ENCODE data around the gene TREH.

- no peak for TF ChIP-seq TARDBP (IDR thresholded peaks at IDR 0.05)
- no peak for TF ChIP-seq CTBP1 (IDR thresholded peaks at IDR 0.05; ENCODE audit: borderline replicate concordance)
- no peak for TF ChIP-seq ZNF384 (IDR thresholded peaks at IDR 0.05)
- no peak for TF ChIP-seq NFRKB (IDR thresholded peaks at IDR 0.05)
- no peak for TF ChIP-seq FOXM1 (IDR thresholded peaks at IDR 0.05; ENCODE audit: borderline replicate concordance)
- no peak for TF ChIP-seq HDGF (IDR thresholded peaks at IDR 0.05; ENCODE audit: borderline replicate concordance)
- TF ChIP-seq ELF4 (IDR thresholded peaks at IDR 0.05) = no peak
- no peak for TF ChIP-seq SP1 (IDR thresholded peaks at IDR 0.05)
- TF ChIP-seq BHLHE40 (IDR thresholded peaks at IDR 0.05; ENCODE audit: borderline replicate concordance) = no peak
- TF ChIP-seq PKNOX1 (IDR thresholded peaks at IDR 0.05) = no peak
- no peak for TF ChIP-seq SUZ12 (IDR thresholded peaks at IDR 0.05)
- TF ChIP-seq FOXA1 (IDR thresholded peaks at IDR 0.05) = no peak
- TF ChIP-seq L3MBTL2 (conservative IDR thresholded peaks at IDR 0.05) = no peak
- no peak for TF ChIP-seq FOXK2 (IDR thresholded peaks at IDR 0.05)
Observed at GRCh38 chr11:118629761-118630661, 49.4 kb downstream of the TREH start.

Measured in HEK293T (cell line).